Activated CD8-positive, alpha-beta memory T cell treated with anti-CD3 and anti-CD28 coated beads, Interleukin-2, amount 50 U/mL, for 24 hours (primary cell): Measurements from ENCODE around the gene INSC.

Experiments used
- DNase-seq: peaks from one replicate; pipeline ENCODE4 v3.0.0-alpha.2; 2020; ENCODE audit errors: extremely low read depth

INSC gene

GRCh38 chr11:15216678-15217077 lies 102.0 kb downstream of the INSC start:
- no peak for DNase-seq

- DNase-seq: no peak
Observed at GRCh38 chr11:15217416-15217815, 102.7 kb downstream of the INSC start.

GRCh38 chr11:15222777-15223176 lies 108.1 kb downstream of the INSC start:
- no peak for DNase-seq

- DNase-seq: no peak
Observed at GRCh38 chr11:15223318-15223717, 108.6 kb downstream of the INSC start.

GRCh38 chr11:15224466-15224865 lies 109.7 kb downstream of the INSC start:
- no peak for DNase-seq

- no peak for DNase-seq
Observed at GRCh38 chr11:15227011-15227410, 112.3 kb downstream of the INSC start.

- DNase-seq: no peak
Observed at GRCh38 chr11:15228331-15228849, 113.7 kb downstream of the INSC start.

- no peak for DNase-seq
Observed at GRCh38 chr11:15229069-15229468, 114.3 kb downstream of the INSC start.

GRCh38 chr11:15232496-15232895 lies 117.8 kb downstream of the INSC start:
- no peak for DNase-seq

GRCh38 chr11:15233371-15234165 lies 118.8 kb downstream of the INSC start:
- no peak for DNase-seq

- no peak for DNase-seq
Observed at GRCh38 chr11:15234796-15235195, 120.1 kb downstream of the INSC start.

GRCh38 chr11:15236559-15236958 lies 121.8 kb downstream of the INSC start:
- no peak for DNase-seq

GRCh38 chr11:15238856-15239255 lies 124.1 kb downstream of the INSC start:
- no peak for DNase-seq

- no peak for DNase-seq
Observed at GRCh38 chr11:15248749-15249148, 134.0 kb downstream of the INSC start.

- DNase-seq: no peak
Observed at GRCh38 chr11:15258433-15259165, 143.9 kb downstream of the INSC start.

GRCh38 chr11:15266999-15267398 lies 152.3 kb downstream of the INSC start:
- no peak for DNase-seq

- no peak for DNase-seq
Observed at GRCh38 chr11:15268598-15268997, 153.9 kb downstream of the INSC start.

GRCh38 chr11:15275141-15275540 lies 160.4 kb downstream of the INSC start:
- no peak for DNase-seq

GRCh38 chr11:15276621-15277020 lies 161.9 kb downstream of the INSC start:
- DNase-seq: no peak

- no peak for DNase-seq
Observed at GRCh38 chr11:15278128-15278527, 163.4 kb downstream of the INSC start.

- no peak for DNase-seq
Observed at GRCh38 chr11:15280393-15280792, 165.7 kb downstream of the INSC start.

- DNase-seq: no peak
Observed at GRCh38 chr11:15282754-15283153, 168.0 kb downstream of the INSC start.

GRCh38 chr11:15286465-15286864 lies 171.7 kb downstream of the INSC start:
- DNase-seq: no peak
